ENCODE results near the gene SUPT3H.
"Not testable (repeated sequence)": the region's sequence is repeated elsewhere in the genome, so short reads cannot be mapped to it uniquely, and the experiment has no call there.

SUPT3H gene

GRCh38 chr6:44892579-44892978 lies 485.2 kb downstream of the SUPT3H start:
- no peak for DNase-seq (ENCODE audit: low spot score)

DNA sequence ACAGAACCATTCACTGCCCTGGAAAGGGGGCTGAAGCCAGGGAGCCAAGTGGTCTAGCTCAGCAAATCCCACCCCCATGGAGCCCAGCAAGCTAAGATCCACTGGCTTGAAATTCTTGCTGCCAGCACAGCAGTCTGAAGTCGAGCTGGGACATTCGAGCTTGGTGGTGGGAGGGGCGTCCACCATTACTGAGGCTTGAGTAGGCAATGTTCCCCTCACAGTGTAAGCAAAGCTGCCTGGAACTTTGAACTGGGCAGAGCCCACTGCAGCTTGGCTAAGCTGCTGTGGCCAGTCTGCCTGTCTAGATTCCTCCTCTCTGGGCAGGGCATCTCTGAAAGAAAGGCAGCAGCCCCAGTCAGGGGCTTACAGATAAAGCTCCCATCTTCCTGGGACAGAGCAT lies 498.7 kb downstream of the SUPT3H start:
- DNase-seq (ENCODE audit: low spot score), result not testable (repeated sequence)

- not testable (repeated sequence) for DNase-seq (ENCODE audit: low spot score)
Measured at GRCh38 chr6:44876638-44877037, 501.1 kb downstream of the SUPT3H start.

DNA sequence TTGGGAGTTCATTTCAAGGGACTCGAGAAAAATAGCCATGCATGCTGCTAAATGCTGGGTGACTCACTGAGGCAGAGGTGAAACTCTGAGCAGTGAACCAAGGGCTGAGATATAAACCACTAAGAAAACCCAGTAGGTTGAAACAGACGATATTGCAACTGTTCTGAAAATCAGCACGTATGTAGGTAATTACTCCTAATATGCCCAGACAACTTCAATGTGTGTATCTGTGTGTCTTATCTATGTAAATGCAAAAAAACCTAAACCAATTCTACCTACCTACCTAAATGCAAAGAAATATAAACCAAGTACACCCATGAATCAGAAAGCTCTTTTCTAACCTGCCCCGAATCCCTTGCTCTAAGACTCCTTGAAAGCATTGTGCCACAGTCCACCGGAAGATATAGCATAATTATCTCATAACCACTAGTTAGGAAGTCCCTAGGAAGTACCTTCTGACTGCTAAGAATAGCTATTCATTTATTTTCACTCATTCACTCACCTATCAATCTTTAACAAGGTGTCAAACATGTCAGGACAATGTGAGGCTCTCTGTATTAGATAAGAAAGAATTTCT lies 508.3 kb downstream of the SUPT3H start:
- DNase-seq (ENCODE audit: low spot score), result no peak

GRCh38 chr6:44868910-44869309 lies 508.8 kb downstream of the SUPT3H start:
- DNase-seq (ENCODE audit: low spot score), result no peak

- no peak for DNase-seq (ENCODE audit: low spot score)
Measured at GRCh38 chr6:44868335-44868668, 509.4 kb downstream of the SUPT3H start.

DNA sequence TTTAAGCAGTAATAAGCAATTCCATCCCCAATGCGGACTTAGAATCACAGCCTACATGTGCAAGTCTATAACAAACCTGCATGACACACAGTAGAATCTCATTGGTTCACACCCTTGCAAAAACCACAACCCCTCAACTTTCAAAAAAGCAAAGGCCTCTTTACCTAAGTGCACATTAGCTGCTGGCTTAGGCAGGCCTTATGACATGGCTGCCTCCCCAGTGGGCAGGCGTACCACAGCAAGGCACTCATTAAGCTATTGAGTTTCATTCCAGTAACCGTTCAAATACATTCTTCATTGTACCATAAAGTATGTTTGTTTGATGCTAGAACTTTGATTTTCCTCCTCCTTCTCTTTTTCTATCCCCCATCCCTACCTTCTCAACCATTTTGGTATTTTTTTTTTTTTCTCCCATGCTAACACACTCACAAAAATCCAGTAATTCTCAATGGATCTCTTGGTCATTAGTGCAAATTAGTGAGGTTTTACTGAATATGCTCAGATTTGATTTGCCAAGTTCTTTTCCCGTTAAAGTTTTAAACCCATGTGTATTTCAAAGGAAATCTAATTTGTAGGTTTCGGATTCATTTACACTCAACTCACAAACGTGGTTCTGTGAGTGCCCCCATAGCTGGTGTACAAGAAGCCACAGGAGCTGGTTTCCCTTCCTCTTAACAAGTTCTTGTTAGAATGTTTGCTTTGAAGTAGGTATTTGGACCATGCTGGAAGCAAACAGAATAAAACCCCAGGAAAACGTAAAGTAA lies 510.0 kb downstream of the SUPT3H start:
- no peak for DNase-seq (ENCODE audit: low spot score)

- not testable (repeated sequence) for DNase-seq (ENCODE audit: low spot score)
Measured at GRCh38 chr6:44865184-44865583, 512.5 kb downstream of the SUPT3H start.

DNA sequence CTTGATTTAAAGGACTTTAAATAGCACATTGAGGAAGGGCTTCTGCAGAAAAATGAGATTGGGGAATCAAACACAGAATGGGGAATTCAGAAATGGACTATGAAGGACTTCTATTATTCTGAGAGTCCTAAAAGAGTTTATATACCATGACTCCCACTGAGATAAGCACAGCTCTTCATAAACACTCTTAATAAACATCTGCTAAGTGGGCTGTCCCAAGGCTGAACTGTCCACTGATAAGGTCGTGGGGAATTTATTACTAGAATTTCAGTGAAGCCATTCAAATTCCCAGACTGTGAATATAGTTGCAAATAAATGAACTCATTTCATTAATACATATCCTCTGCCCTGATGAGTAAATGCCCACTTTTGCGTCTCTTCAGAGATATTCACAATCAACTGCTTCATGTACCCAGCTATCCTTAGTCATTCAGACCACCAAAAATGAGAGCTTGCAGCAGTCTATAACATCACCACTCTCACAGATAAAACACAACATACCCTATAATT lies 517.8 kb downstream of the SUPT3H start:
- no peak for DNase-seq (ENCODE audit: low spot score)

- no peak for DNase-seq (ENCODE audit: low spot score)
Measured at GRCh38 chr6:44858998-44859397, 518.7 kb downstream of the SUPT3H start.

DNA sequence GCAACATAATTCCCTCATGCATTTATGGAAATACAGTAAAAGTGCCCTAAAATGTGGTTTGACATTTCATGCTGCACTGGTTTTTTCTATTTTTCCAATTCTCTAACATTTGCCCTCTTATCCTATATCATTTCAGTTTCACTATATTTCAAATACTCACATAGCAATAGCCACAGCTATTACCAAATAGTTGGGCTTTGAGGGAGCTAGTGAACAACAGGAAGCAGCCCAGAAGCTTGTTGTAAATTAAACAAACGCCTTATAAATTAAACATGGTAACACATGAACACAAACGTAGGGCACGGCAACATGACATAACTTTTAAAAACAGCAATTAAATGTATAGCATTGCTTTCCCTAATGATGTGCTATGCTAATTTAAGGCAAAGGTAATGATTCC lies 521.3 kb downstream of the SUPT3H start:
- DNase-seq (ENCODE audit: low spot score), result no peak

GRCh38 chr6:44855562-44856411 lies 521.9 kb downstream of the SUPT3H start:
- no peak for DNase-seq (ENCODE audit: low spot score)

DNA sequence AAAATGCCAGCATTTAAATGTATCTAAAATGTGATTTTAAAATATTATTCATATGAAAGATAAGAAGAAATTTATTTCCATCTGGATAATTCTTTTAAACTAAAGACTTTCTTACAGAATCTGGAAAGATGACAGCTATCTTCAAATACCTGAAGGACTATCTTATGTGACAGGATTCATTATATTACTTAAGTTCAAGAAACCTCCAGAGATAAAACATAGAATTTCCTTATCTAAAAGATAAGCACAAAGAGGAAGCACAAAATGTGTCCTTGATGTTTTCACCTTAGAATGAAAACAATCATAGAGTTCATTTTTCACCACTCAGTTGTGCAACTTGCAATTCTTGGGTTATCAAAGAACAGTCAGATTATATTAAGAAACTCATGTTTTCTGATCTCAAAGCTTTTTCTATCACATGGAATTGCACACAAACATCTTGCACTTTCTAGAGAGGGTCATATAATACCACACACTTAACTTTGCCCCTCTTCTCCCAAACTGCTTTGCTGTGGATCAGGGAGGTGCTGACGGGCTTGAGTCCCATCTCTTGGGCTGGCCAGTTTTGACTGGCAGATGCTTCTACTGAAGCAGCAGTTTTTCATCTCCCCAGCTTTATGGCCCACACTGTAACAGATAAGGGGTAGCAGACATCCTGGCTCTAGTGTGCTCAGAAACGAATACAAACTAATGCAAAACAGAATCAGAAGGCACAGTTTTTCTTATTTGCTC lies 522.9 kb downstream of the SUPT3H start:
- DNase-seq (ENCODE audit: low spot score), result no peak

- DNase-seq (ENCODE audit: low spot score), result no peak
Measured at GRCh38 chr6:44851176-44851575, 526.6 kb downstream of the SUPT3H start.

- DNase-seq (ENCODE audit: low spot score), result no peak
Measured at GRCh38 chr6:44850312-44850711, 527.4 kb downstream of the SUPT3H start.

DNA sequence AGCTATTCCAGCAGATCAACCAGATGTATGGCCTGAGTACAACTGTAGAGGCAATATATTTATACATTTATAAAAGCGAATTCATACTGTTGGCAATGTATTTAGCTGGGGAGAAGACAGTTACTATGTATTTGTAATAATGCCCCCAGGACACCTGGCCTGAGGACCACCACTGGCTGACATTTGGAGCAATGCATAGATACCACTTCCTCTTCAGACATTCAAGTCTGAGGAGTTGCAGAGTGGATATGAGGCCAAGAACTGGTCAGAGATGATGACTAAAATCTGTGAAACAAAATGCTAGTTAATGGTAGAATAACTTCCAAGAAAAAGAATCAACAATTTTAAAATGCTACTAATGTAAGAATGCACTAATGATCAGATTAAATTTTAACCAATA lies 527.9 kb downstream of the SUPT3H start:
- no peak for DNase-seq (ENCODE audit: low spot score)

- no peak for DNase-seq (ENCODE audit: low spot score)
Measured at GRCh38 chr6:44843734-44844133, 534.0 kb downstream of the SUPT3H start.

DNA sequence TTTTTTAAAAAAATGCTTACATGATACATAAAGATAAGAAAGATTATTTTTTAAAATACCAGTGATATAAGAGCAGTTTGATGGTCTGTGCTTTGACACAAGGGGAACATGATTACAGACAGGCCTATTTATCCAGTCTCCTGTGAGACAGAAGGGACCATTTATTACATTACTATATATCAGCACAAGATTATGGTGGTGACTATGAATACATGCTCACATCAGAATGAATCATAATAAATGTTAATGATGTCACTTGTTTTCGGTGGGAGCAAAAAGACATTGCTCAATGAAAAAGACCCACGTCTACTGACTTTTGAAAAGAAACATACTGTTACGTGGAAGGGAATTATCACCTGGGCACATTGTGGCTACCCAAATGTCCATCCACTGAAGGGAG lies 535.1 kb downstream of the SUPT3H start:
- no peak for DNase-seq (ENCODE audit: low spot score)

GRCh38 chr6:44841829-44842228 lies 535.9 kb downstream of the SUPT3H start:
- DNase-seq (ENCODE audit: low spot score), result no peak

GRCh38 chr6:44837741-44838140 lies 540.0 kb downstream of the SUPT3H start:
- no peak for DNase-seq (ENCODE audit: low spot score)

- DNase-seq (ENCODE audit: low spot score), result no peak
Measured at GRCh38 chr6:44837255-44837654, 540.5 kb downstream of the SUPT3H start.

DNA sequence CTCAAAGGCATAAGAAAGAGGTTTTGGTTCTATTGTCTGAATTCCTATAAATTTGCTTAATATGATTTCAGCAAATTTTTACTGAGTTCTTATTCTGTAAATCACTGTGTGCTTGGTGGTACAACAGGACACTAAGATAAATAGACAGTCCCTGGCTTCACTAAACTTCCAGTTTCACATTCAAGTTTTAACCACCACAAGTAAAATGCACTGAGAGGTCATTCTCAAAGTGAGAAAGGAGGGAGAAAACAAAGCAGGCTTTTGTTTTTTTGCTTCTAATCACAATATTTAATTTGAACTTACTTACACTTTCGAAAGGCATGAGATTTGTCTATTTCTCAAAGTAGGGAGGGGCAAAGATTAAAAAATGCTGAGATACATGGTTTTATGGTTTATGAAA lies 544.5 kb downstream of the SUPT3H start:
- no peak for DNase-seq (ENCODE audit: low spot score)
